OCI-LY7 (cell line): ENCODE data around the gene TMEM41B. TPM values are rescaled to one million over a fixed set of nuclear protein-coding genes. Genes with fewer than 3 reads are reported as not detected.
"Not testable (repeated sequence)": the region's sequence is repeated elsewhere in the genome, so short reads cannot be mapped to it uniquely, and the experiment has no call there.

Experiments used
- BruUV-seq: library from RNA; stranded (reverse); fragments of 400-500 nt; replicated peaks from 2 replicates; lab custom pipeline; 2021; lab: Mats Ljungman, UMichigan
- CTCF ChIA-PET: fragments of 300-600 bp; sonication (Branson Sonifier 250); formaldehyde crosslinking; loops from one replicate; lab custom pipeline; 2022; ENCODE audit warnings: antibody characterized with exemption; ENCODE audit not compliant: unreplicated experiment; lab: Charles Lee
- POLR2A ChIA-PET: fragments of 300-600 bp; sonication (Branson Sonifier 250); formaldehyde crosslinking; loops from one replicate; lab custom pipeline; 2022; ENCODE audit warnings: antibody characterized with exemption; lab: Charles Lee
- DNase-seq: peaks from one replicate; pipeline ENCODE4 v3.0.0-alpha.2; 2015; ENCODE audit warnings: low spot score
- H2AFZ ChIP-seq: fragments of 200-600 bp; sonication (generic), shearing (Covaris generic); 2 replicates; pipeline ENCODE4 v1.6.1; 2014; ENCODE audit warnings: mild to moderate bottlenecking, antibody characterized with exemption, low read length, moderate library complexity
- H3K27ac ChIP-seq: fragments of 200-600 bp; sonication (generic); 2 replicates; pipeline ENCODE4 v1.5.1; 2014; ENCODE audit warnings: mixed run types, low read depth, mild to moderate bottlenecking, moderate library complexity, low read length, inconsistent platforms; ENCODE audit not compliant: poor library complexity, severe bottlenecking
- H3K36me3 ChIP-seq: fragments of 200-600 bp; sonication (generic); 2 replicates; pipeline ENCODE4 v1.6.1; 2014; ENCODE audit warnings: mild to moderate bottlenecking, antibody characterized with exemption, low read length, moderate library complexity, mixed read lengths; ENCODE audit not compliant: insufficient read depth
- H3K4me1 ChIP-seq: fragments of 200-600 bp; sonication (generic); 2 replicates; pipeline ENCODE4 v1.5.1; 2014; ENCODE audit warnings: mild to moderate bottlenecking, low read length; ENCODE audit not compliant: insufficient read depth, poor library complexity, severe bottlenecking
- H3K4me2 ChIP-seq: fragments of 200-600 bp; sonication (generic); 2 replicates; pipeline ENCODE4 v1.6.1; 2014; ENCODE audit warnings: mild to moderate bottlenecking, low read length
- H3K4me3 ChIP-seq: fragments of 200-600 bp; sonication (generic); 2 replicates; pipeline ENCODE4 v1.5.1; 2014; ENCODE audit warnings: mild to moderate bottlenecking, low read depth, low read length; ENCODE audit not compliant: poor library complexity, severe bottlenecking
- H3K79me2 ChIP-seq: fragments of 200-600 bp; sonication (generic); 2 replicates; pipeline ENCODE4 v1.6.1; 2016; ENCODE audit warnings: low read depth, mild to moderate bottlenecking, low read length, moderate library complexity, mixed read lengths; ENCODE audit not compliant: insufficient read depth
- H3K9me2 ChIP-seq: fragments of 200-600 bp; sonication (generic); 2 replicates; pipeline ENCODE4 v1.6.1; 2016; ENCODE audit warnings: mild to moderate bottlenecking, low read length, mixed read lengths; ENCODE audit not compliant: insufficient read depth
- H3K9me3 ChIP-seq: fragments of 200-600 bp; sonication (generic); 2 replicates; pipeline ENCODE4 v1.6.1; 2014; ENCODE audit warnings: mild to moderate bottlenecking, mixed run types, low read length, mixed read lengths
- H4K20me1 ChIP-seq: fragments of 200-600 bp; sonication (generic); 2 replicates; pipeline ENCODE4 v1.6.1; 2014; ENCODE audit warnings: mild to moderate bottlenecking, antibody characterized with exemption, low read length, moderate library complexity, mixed read lengths; ENCODE audit not compliant: insufficient read depth
- CTCF ChIP-seq: fragments of 200-600 bp; sonication (generic); conservative IDR thresholded peaks from 2 replicates; pipeline ENCODE4 v1.5.1; 2014; ENCODE audit warnings: mild to moderate bottlenecking, antibody characterized with exemption, low read length, moderate library complexity, mixed read lengths
- EZH2phosphoT487 ChIP-seq: fragments of 200-600 bp; sonication (generic); IDR thresholded peaks from 2 replicates; pipeline ENCODE4 v1.6.1; 2018; ENCODE audit warnings: low read depth, borderline replicate concordance, mild to moderate bottlenecking, mixed run types, antibody characterized with exemption, low read length, moderate library complexity, mixed read lengths
- intact Hi-C: fragments of 100-400 bp; cut with micrococcal nuclease; formaldehyde crosslinking; loops from one replicate; pipeline ENCODE4 v1.10.0; 2022; ENCODE audit not compliant: unreplicated experiment
- total RNA-seq, 2 experiments: library from RNA; depleted of rRNA in 1 of 2; stranded (reverse); fragments of >200 nt in 1 of 2; shearing (Covaris generic) in 1 of 2; gene quantifications; 2 replicates each; pipeline ENCODE4 v1.2.3, GENCODE V29; 2014 to 2022

The TMEM41B gene
- total RNA-seq, 2 experiments from 2014 or later, result 44.3 to 46.9 TPM

DNA sequence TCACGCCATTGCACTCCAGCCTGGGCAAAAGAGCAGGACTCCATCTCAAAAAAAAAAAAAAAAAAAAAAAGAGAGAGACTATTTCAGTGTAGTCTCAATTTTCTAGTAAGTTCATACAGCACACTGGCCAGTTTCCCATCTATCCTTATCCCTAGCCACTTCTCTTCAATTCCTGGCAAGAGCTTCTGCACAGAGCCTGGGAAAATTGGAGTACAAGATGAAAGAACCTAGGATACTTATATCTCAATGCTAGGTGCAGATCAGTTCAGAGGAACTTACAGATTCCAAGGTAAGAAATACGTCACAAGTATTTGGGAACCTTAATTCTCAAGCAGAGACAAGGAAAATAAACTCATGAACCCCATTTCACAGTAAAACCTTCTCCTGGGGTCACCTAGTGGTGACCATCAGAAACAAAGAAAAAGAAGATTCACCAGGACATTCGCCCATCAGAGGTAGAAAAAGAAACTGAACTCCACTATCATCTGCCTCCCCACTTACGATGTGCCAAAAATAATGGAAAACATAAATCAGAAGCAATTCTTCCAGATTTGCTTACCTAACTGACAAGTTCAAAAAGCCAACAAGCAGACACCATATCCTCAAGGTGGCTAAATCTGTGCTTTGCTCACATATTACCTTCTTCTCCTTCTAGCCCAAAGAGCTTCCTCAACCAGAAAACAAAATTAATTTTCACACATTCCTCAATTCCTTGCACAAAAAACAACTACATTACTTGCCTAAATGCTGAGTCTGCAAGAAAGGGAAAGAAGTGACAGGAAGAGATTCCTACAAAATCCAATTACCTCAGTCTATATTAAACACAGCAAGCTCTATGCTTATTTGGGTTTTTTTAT is 54.2 kb downstream of the TMEM41B start:
- DNase-seq, result no peak
- no TSS peak for BruUV-seq
- Histone ChIP-seq H3K9me3 (no peaks in the 10 kb centered on the region), H3K9me2 (no peaks in the 10 kb centered on the region), H3K36me3 (no peaks in the 10 kb centered on the region), H3K4me2 (peak overlapping the region; percentile 30), H3K79me2 (no peaks in the 10 kb centered on the region), H2AFZ (no peak overlapping the region), H3K4me3 (no peak overlapping the region), H4K20me1 (no peaks in the 10 kb centered on the region), H3K27ac (peak overlapping the region; percentile 4), H3K4me1 (peaks cover 25% of the 10 kb centered on the region)
- ChIA-PET POLR2A (interaction anchor here (0.6 to 1.4 kb wide), 6 partner anchors 10 to 200 kb away, joined by 3 to 6 read pairs (median 3); no protein-coding TSS in a partner anchor), CTCF (interaction anchor here (0.5 kb wide), 1 partner anchor 25 kb away, joined by 3 read pairs; no protein-coding TSS in a partner anchor)
- TF ChIP-seq EZH2phosphoT487 (no peak), CTCF (peak; percentile 63)
- intact Hi-C loops, result loop anchor here (5.0 kb wide), 2 partner anchors 53 to 93 kb away; no protein-coding TSS in a partner anchor

- H3K9me2 ChIP-seq, H3K4me3 ChIP-seq, H4K20me1 ChIP-seq, BruUV-seq, H3K9me3 ChIP-seq, POLR2A ChIA-PET, DNase-seq, H3K36me3 ChIP-seq, intact Hi-C loops, H2AFZ ChIP-seq, H3K27ac ChIP-seq, H3K4me2 ChIP-seq, CTCF ChIA-PET, H3K79me2 ChIP-seq: not testable (repeated sequence)
- peaks cover 16% of the 10 kb centered on the region for H3K4me1 ChIP-seq
Observed at GRCh38 chr11:9258279-9258678, 56.1 kb downstream of the TMEM41B start.

- no peak for DNase-seq
- TF ChIP-seq EZH2phosphoT487 (no peak), CTCF (no peak)
- H3K27ac ChIP-seq, result no peak overlapping the region
- no peaks in the 10 kb centered on the region for H3K9me2 ChIP-seq
- ChIA-PET POLR2A (interaction anchor here (0.7 kb wide), 1 partner anchor 1064 kb away, joined by 4 read pairs; no protein-coding TSS in a partner anchor), CTCF (no interaction called here)
- no TSS peak for BruUV-seq
- no peak overlapping the region for H2AFZ ChIP-seq
- H3K4me3 ChIP-seq, result no peak overlapping the region
- H3K4me2 ChIP-seq, result no peak overlapping the region
- no peaks in the 10 kb centered on the region for H3K79me2 ChIP-seq
- no peaks in the 10 kb centered on the region for H4K20me1 ChIP-seq
- intact Hi-C loops, result no loop called here
- no peaks in the 10 kb centered on the region for H3K9me3 ChIP-seq
- no peaks in the 10 kb centered on the region for H3K4me1 ChIP-seq
- no peaks in the 10 kb centered on the region for H3K36me3 ChIP-seq
Observed at GRCh38 chr11:9254416-9254815, 60.0 kb downstream of the TMEM41B start.
